ENCODE results near the gene TFB2M. TPM values are rescaled to one million over a fixed set of nuclear protein-coding genes. Genes with fewer than 3 reads are reported as not detected.

Gene TFB2M
- polyA plus RNA-seq, 6 donors from 2014 or later = 19.2 to 24.0 (median 22.6) TPM

GRCh38 chr1:246533371-246533905 lies 32.6 kb downstream of the TFB2M start:
- Mint-ChIP-seq H3K27me3 (peaks cover 0 to 9% (median 5%) of the 10 kb centered on the region in 3 donors), H3K27ac (no peak overlapping the region), H3K4me3 (no peak overlapping the region), H3K9me3 (peaks cover 4 to 33% (median 16%) of the 10 kb centered on the region in 7 donors), H3K4me1 (no peaks in the 10 kb centered on the region), H3K36me3 (peaks cover 6 to 10% of the 10 kb centered on the region in 2 donors)
- no peak for ATAC-seq (ENCODE audit: low read depth in 2 of 2)
- no peak for DNase-seq

GRCh38 chr1:246532519-246532918 lies 33.5 kb downstream of the TFB2M start:
- Mint-ChIP-seq H3K36me3 (peaks cover 6 to 10% of the 10 kb centered on the region in 2 donors), H3K4me3 (no peak overlapping the region)
- no peak for ATAC-seq (ENCODE audit: low read depth in 2 of 2)

GRCh38 chr1:246530482-246530881 lies 35.6 kb downstream of the TFB2M start:
- DNase-seq (no peak), ATAC-seq (ENCODE audit: low read depth in 2 of 2) (no peak)
- H3K9me3 Mint-ChIP-seq = peaks cover 4 to 37% (median 18%) of the 10 kb centered on the region in 7 donors
- peaks cover 0 to 9% (median 5%) of the 10 kb centered on the region in 3 donors for H3K27me3 Mint-ChIP-seq
- H3K4me3 Mint-ChIP-seq = no peak overlapping the region
- H3K4me1 Mint-ChIP-seq = peaks cover 4 to 7% (median 6%) of the 10 kb centered on the region in 3 donors
- H3K36me3 Mint-ChIP-seq = peaks cover 6 to 10% of the 10 kb centered on the region in 2 donors
- H3K27ac Mint-ChIP-seq = peak overlapping the region in 1 of 6 donors; percentile 59

More at GRCh38 chr1:246532519-246532918, 33.5 kb downstream of the TFB2M start:
- H3K27ac Mint-ChIP-seq = no peak overlapping the region
- peaks cover 0 to 9% (median 5%) of the 10 kb centered on the region in 3 donors for H3K27me3 Mint-ChIP-seq
- H3K9me3 Mint-ChIP-seq = peaks cover 4 to 37% (median 18%) of the 10 kb centered on the region in 7 donors
- peaks cover 0 to under 1% (median under 1%) of the 10 kb centered on the region in 3 donors for H3K4me1 Mint-ChIP-seq
- no peak for DNase-seq

- ATAC-seq (ENCODE audit: low read depth in 2 of 2) (no peak), DNase-seq (no peak)
- peaks cover 4 to 7% (median 6%) of the 10 kb centered on the region in 3 donors for H3K4me1 Mint-ChIP-seq
- H3K36me3 Mint-ChIP-seq = peaks cover 6 to 10% of the 10 kb centered on the region in 2 donors
- H3K9me3 Mint-ChIP-seq = peaks cover 4 to 37% (median 18%) of the 10 kb centered on the region in 7 donors
- H3K27ac Mint-ChIP-seq = no peak overlapping the region
- peaks cover 0 to 9% (median 5%) of the 10 kb centered on the region in 3 donors for H3K27me3 Mint-ChIP-seq
- no peak overlapping the region for H3K4me3 Mint-ChIP-seq
Measured at GRCh38 chr1:246528933-246529731, 36.9 kb downstream of the TFB2M start.

- ATAC-seq (ENCODE audit: low read depth in 2 of 2) (no peak), DNase-seq (no peak)
- Mint-ChIP-seq H3K36me3 (peaks cover 6 to 10% of the 10 kb centered on the region in 2 donors), H3K9me3 (peaks cover 4 to 33% (median 18%) of the 10 kb centered on the region in 7 donors), H3K4me3 (peak overlapping the region in 1 of 8 donors; percentile 49), H3K4me1 (peaks cover 4 to 7% (median 6%) of the 10 kb centered on the region in 3 donors), H3K27ac (peak overlapping the region in 1 of 6 donors; percentile 93), H3K27me3 (peaks cover 0 to 9% (median 5%) of the 10 kb centered on the region in 3 donors)
Measured at GRCh38 chr1:246527402-246528088, 38.5 kb downstream of the TFB2M start.

- DNase-seq (no peak), ATAC-seq (ENCODE audit: low read depth in 2 of 2) (no peak)
- H3K9me3 Mint-ChIP-seq = peaks cover 4 to 28% (median 18%) of the 10 kb centered on the region in 7 donors
- H3K27me3 Mint-ChIP-seq = peaks cover 0 to 9% (median 5%) of the 10 kb centered on the region in 3 donors
- peaks cover 4 to 7% (median 6%) of the 10 kb centered on the region in 3 donors for H3K4me1 Mint-ChIP-seq
- H3K36me3 Mint-ChIP-seq = peaks cover 6 to 10% of the 10 kb centered on the region in 2 donors
- H3K4me3 Mint-ChIP-seq = no peak overlapping the region
- H3K27ac Mint-ChIP-seq = peak overlapping the region in 1 of 6 donors; percentile 93
Measured at GRCh38 chr1:246526915-246527314, 39.1 kb downstream of the TFB2M start.

- ATAC-seq (ENCODE audit: low read depth in 2 of 2) (no peak), DNase-seq (no peak)
- Mint-ChIP-seq H3K36me3 (peaks cover 5 to 6% of the 10 kb centered on the region in 2 donors), H3K4me3 (peak overlapping the region in 3 of 8 donors; percentile 23 to 77 (median 35)), H3K9me3 (peaks cover 3 to 25% (median 15%) of the 10 kb centered on the region in 7 donors), H3K27me3 (peaks cover 0 to 6% (median 3%) of the 10 kb centered on the region in 3 donors), H3K27ac (no peak overlapping the region), H3K4me1 (peaks cover 4 to 7% (median 6%) of the 10 kb centered on the region in 3 donors)
Measured at GRCh38 chr1:246526380-246526779, 39.7 kb downstream of the TFB2M start.

DNA sequence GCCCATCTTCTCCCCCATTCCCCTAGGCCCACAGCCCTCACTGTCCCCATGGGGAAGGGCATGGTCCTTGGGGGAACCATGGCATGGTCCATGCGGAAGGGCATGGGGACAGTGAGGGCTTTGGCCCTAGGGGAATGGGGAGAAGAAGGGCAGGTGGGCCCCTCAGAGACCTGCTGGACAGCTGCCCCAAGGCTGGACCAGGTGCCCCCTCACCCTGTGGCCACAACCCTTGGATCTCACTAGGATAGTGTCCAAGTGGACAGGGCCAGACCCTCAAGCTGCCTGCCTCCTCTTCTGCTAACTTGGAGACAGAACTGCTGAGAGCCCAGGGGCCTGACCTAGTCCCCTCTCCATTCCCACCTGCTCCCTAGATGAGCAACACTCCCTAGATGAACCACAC lies 46.5 kb downstream of the TFB2M start:
- Mint-ChIP-seq H3K27me3 (no peaks in the 10 kb centered on the region), H3K4me3 (no peak overlapping the region), H3K36me3 (no peaks in the 10 kb centered on the region), H3K4me1 (no peaks in the 10 kb centered on the region), H3K9me3 (peaks cover 0 to 16% (median 12%) of the 10 kb centered on the region in 7 donors), H3K27ac (peak overlapping the region in 1 of 6 donors; percentile 24)
- DNase-seq = no peak
- no peak for ATAC-seq (ENCODE audit: low read depth in 2 of 2)

- H3K36me3 Mint-ChIP-seq = no peaks in the 10 kb centered on the region
- no peak overlapping the region for H3K4me3 Mint-ChIP-seq
- H3K4me1 Mint-ChIP-seq = no peaks in the 10 kb centered on the region
- H3K27me3 Mint-ChIP-seq = no peaks in the 10 kb centered on the region
- ATAC-seq (ENCODE audit: low read depth in 2 of 2) = no peak
- H3K27ac Mint-ChIP-seq = no peak overlapping the region
- H3K9me3 Mint-ChIP-seq = peaks cover 0 to 22% (median 16%) of the 10 kb centered on the region in 7 donors
- no peak for DNase-seq
Measured at GRCh38 chr1:246518456-246519205, 47.4 kb downstream of the TFB2M start.

DNA sequence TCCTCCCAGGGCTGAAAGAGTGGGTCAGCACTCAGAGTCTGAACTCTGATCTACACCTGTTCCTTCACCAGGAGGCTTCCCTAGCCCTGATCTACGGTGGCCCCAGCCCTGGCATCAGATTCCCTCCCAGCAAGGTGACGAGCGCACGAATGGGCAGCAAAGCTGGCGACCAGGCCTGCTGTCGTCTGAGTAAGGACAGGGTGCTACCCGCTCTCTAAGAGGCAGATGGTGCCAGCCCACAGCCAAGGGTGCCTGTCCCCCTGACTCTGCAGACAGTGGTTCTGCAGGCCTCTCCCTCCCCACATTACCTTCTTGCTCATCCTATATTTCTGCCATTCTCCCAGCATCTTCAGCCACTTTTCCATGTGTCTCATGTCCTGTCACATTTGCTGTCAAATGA lies 48.7 kb downstream of the TFB2M start:
- Mint-ChIP-seq H3K27ac (no peak overlapping the region), H3K4me3 (no peak overlapping the region), H3K4me1 (no peaks in the 10 kb centered on the region), H3K9me3 (peaks cover 0 to 23% (median 16%) of the 10 kb centered on the region in 7 donors), H3K36me3 (no peaks in the 10 kb centered on the region), H3K27me3 (no peaks in the 10 kb centered on the region)
- DNase-seq = no peak
- ATAC-seq (ENCODE audit: low read depth in 2 of 2) = no peak

GRCh38 chr1:246516126-246516525 lies 49.9 kb downstream of the TFB2M start:
- peaks cover 0 to 23% (median 16%) of the 10 kb centered on the region in 7 donors for H3K9me3 Mint-ChIP-seq

GRCh38 chr1:246515390-246516005 lies 50.6 kb downstream of the TFB2M start:
- no peak for ATAC-seq (ENCODE audit: low read depth in 2 of 2)
- Mint-ChIP-seq H3K4me1 (no peaks in the 10 kb centered on the region), H3K27me3 (no peaks in the 10 kb centered on the region), H3K36me3 (no peaks in the 10 kb centered on the region), H3K9me3 (peaks cover 0 to 23% (median 16%) of the 10 kb centered on the region in 7 donors), H3K4me3 (peak overlapping the region in 1 of 8 donors; percentile 44), H3K27ac (no peak overlapping the region)
- no peak for DNase-seq

More at GRCh38 chr1:246516126-246516525, 49.9 kb downstream of the TFB2M start:
- ATAC-seq (ENCODE audit: low read depth in 2 of 2) = no peak
- H3K36me3 Mint-ChIP-seq = no peaks in the 10 kb centered on the region
- no peak for DNase-seq
- no peak overlapping the region for H3K4me3 Mint-ChIP-seq
- H3K4me1 Mint-ChIP-seq = no peaks in the 10 kb centered on the region
- no peak overlapping the region for H3K27ac Mint-ChIP-seq
- H3K27me3 Mint-ChIP-seq = no peaks in the 10 kb centered on the region

Measured in naive B cell (primary cell).